GM12891 (cell line): ENCODE data around the gene UMAD1.

Experiments
- PAX5 ChIP-seq: IDR thresholded peaks from 2 replicates; pipeline ENCODE4 v1.6.1; 2011; ENCODE audit warnings: low read length, moderate library complexity, mild to moderate bottlenecking; ENCODE audit not compliant: insufficient read depth, severe bottlenecking
- POLR2A ChIP-seq: IDR thresholded peaks from 2 replicates; pipeline ENCODE4 v1.6.1; 2011; ENCODE audit warnings: low read depth, low read length, control low read depth
- POLR2AphosphoS5 ChIP-seq: IDR thresholded peaks from 2 replicates; pipeline ENCODE4 v1.6.1; 2011; ENCODE audit warnings: low read depth, low read length, control low read depth
- POU2F2 ChIP-seq: IDR thresholded peaks from 2 replicates; pipeline ENCODE4 v1.6.1; 2011; ENCODE audit warnings: low read depth, mild to moderate bottlenecking, control low read depth, low read length, moderate library complexity
- SPI1 ChIP-seq: IDR thresholded peaks from 2 replicates; pipeline ENCODE4 v1.6.1; 2011; ENCODE audit warnings: low read depth, low read length, control low read depth
- TAF1 ChIP-seq: IDR thresholded peaks from 2 replicates; pipeline ENCODE4 v1.6.1; 2011; ENCODE audit warnings: low read depth, low read length, control low read depth

DNA sequence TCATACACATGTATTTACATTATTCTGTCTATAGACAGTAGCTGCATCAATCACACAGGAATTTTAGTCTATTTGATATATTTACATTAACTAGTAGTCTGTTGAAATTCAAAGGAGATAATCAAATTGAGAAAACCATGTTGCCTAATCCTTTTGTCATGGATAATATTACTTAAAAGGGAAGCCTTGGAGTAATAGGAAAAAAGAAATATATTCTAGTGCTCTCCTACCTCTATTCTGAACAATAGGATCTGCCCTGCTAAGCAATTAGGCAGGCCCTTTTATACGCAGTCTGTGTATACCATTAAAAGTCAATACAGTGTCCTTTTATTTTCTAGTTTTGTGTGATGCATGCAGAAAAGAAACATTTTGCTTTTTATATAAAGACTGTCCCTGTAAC, 24.5 kb downstream of the UMAD1 start:
- no peak for TF ChIP-seq POLR2AphosphoS5
- no peak for TF ChIP-seq POLR2A
- no peak for TF ChIP-seq PAX5
- TF ChIP-seq TAF1 = no peak
- no peak for TF ChIP-seq SPI1
- TF ChIP-seq POU2F2 = no peak
